HUES6 (cell line): ENCODE data around the gene RPS6KB2.

ENCODE experiments used
- H3K27ac ChIP-seq: 2 replicates; pipeline ENCODE4 v1.7.0; 2013; ENCODE audit warnings: low read depth, mild to moderate bottlenecking, low read length, inconsistent platforms
- H3K27me3 ChIP-seq: 2 replicates; pipeline ENCODE4 v1.6.1; 2013; ENCODE audit warnings: low read length; ENCODE audit not compliant: control insufficient read depth, insufficient read depth
- H3K36me3 ChIP-seq: 2 replicates; pipeline ENCODE4 v1.6.1; 2013; ENCODE audit warnings: low read length; ENCODE audit not compliant: control insufficient read depth, insufficient read depth
- H3K4me1 ChIP-seq: 2 replicates; pipeline ENCODE4 v1.6.1; 2013; ENCODE audit warnings: low read length; ENCODE audit not compliant: control insufficient read depth, insufficient read depth
- H3K4me3 ChIP-seq: 2 replicates; pipeline ENCODE4 v1.5.1; 2013; ENCODE audit warnings: low read depth, low read length
- H3K9ac ChIP-seq: one replicate; pipeline ENCODE4 v1.6.1; 2013; ENCODE audit warnings: mild to moderate bottlenecking, low read length
- H3K9me3 ChIP-seq: 2 replicates; pipeline ENCODE4 v1.6.1; 2013; ENCODE audit warnings: low read depth, low read length; ENCODE audit not compliant: control insufficient read depth, insufficient read depth

RPS6KB2 gene

DNA sequence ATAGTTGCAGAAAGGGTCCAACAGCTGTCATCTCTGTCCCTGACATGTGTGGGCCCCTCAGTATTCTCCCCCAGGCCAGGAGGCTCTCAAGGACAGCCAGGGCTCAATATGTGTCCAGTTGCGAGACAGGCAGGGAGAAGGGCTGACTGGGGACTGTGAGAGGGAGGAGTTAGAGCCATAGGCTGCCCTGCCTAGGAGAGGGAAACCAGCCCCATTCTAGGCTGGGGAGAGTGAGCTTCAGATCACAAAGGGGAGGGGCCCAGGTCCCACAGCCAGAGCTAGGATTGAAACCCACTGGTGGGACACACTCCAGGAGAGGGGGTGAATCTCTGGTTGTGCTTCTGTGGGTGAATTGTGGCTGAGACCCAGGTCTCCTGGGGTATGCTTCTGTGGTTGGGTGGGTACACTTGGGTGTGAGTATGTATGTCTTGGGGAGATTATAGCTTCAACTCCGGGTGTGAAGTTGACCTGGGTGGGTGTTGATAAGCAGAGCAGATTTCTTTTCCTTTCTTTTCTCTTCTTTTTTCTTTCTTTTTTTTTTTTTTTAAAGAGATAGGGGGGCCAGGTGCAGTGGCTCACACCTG is 14.9 kb upstream of the RPS6KB2 start:
- no peak overlapping the region for H3K4me3 ChIP-seq
- peaks cover 34% of the 10 kb centered on the region for H3K27me3 ChIP-seq
- no peaks in the 10 kb centered on the region for H3K9me3 ChIP-seq
- no peaks in the 10 kb centered on the region for H3K36me3 ChIP-seq
- H3K4me1 ChIP-seq = peaks cover 31% of the 10 kb centered on the region
- H3K9ac ChIP-seq = no peak overlapping the region
- H3K27ac ChIP-seq = no peak overlapping the region

DNA sequence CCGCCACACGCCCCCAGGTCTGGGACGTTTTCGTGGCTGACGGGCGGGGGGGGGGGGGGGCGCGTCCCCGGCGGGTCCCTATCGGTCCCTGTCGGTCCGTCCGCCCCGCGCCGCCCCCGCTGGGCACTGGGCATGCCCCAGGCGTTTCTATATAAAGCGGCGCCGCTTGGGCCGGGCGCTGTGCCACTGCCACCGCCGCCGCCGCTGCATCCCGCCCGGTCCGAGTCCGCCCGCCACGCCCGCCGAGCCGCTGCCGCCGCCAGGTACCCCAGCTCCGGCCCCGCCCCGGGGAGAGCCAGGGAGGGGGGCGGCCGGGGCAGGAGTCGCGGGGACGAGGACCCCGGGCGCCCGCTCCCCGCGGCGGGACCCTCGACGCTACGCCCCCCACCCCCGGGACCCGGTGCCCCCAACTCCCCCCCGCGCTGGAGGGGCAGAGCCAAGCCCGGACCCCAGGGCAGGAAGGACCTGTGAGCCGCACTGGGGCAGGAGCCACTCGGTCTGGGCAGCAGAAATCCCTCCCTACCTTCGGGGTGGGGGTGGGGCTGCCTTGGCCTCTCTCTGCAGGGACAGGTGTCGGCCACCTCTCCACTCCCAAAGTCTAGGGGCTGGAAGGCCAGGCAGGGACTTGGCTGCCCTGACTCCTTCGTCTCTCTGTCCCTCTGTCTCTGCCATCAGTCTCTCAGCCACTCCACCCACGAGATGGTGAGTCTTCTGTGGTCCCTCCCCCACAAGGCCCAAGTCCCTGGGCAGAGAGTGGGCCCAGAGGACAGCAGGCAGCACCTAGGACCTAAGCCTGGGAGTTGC is 12.6 kb upstream of the RPS6KB2 start, which contains the start of gene CARNS1:
Gene CARNS1 (plus strand): TSS at position 178 of the 804 bp plus-strand sequence. CDS start 522 bp downstream, at position 700.
- Histone ChIP-seq H3K4me1 (peaks cover 26% of the 10 kb centered on the region), H3K9me3 (no peaks in the 10 kb centered on the region), H3K9ac (no peak within 1 kb of the TSS), H3K4me3 (peak within 1 kb of the TSS; percentile 54), H3K27me3 (peaks cover 49% of the 10 kb centered on the region), H3K36me3 (no peaks in the 10 kb centered on the region), H3K27ac (no peak within 1 kb of the TSS)

DNA sequence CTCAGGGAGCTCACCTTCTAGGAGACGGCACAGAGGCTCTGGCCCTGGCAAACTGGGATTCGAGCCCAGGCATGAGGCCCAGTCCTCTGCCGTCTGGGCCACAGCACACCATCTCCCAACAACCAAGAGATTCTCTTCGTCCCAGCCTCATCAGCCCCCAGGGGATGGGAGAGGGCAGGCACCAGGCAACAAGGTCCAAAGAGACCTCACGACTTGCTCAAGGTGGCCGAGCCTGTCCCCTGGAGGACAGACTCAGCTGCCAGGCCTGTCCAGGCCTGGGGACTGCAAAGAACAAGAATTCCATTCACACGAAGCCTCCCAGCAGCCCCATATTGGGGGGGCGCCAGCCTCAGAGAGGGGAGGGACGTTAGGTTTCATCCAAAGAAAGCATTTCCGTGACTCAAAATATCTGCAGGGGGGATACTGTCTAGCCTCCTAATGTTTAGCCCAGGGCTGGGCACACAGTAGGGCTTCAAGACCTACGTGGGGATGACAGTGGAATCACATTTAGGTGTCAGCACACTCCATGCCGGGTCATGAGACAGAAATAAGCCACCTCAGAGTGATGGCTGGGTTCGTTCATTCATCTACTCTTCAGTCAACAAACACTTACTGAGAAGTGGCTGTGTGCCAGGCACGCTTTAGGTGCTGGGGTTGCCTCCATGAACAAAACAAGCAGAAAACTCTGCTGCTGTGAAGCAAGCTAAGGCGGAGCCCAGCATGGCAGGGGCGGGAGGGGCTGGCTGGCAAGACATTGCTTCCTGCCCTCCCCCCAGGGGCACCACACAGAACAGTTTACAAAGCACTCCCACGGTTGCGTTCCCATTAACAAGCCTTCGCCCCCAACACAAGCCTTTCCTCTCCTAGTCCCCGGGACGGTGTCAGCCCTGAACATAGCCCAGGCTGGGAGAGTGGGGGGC is 11.6 kb upstream of the RPS6KB2 start:
- no peaks in the 10 kb centered on the region for H3K36me3 ChIP-seq
- H3K4me1 ChIP-seq = peaks cover 24% of the 10 kb centered on the region
- no peak overlapping the region for H3K4me3 ChIP-seq
- no peak overlapping the region for H3K9ac ChIP-seq
- H3K9me3 ChIP-seq = no peaks in the 10 kb centered on the region
- H3K27ac ChIP-seq = no peak overlapping the region
- peaks cover 46% of the 10 kb centered on the region for H3K27me3 ChIP-seq

DNA sequence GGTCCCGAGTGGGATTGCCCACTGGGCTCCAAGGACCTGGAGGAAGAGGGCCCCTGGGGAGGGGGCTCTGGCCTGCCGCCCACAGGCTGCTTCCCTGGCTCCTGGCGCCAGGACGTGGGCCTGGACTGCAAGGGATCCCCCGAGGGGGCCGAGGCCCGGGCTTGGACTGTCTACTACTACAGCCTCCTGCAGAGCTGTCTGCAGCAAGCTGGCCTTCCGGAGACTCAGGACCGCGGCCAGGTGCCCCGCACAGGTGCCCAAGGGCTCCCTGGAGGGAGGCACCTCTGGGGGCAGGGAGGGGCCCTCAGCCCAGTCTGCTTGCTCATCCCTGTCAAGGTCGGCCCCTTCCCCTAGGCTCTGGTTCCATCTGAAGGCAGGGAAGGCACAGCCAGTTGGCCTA is 10.9 kb upstream of the RPS6KB2 start:
- peaks cover 24% of the 10 kb centered on the region for H3K4me1 ChIP-seq
- H3K9ac ChIP-seq = no peak overlapping the region
- no peaks in the 10 kb centered on the region for H3K9me3 ChIP-seq
- no peak overlapping the region for H3K4me3 ChIP-seq
- no peaks in the 10 kb centered on the region for H3K36me3 ChIP-seq
- peaks cover 41% of the 10 kb centered on the region for H3K27me3 ChIP-seq
- no peak overlapping the region for H3K27ac ChIP-seq

DNA sequence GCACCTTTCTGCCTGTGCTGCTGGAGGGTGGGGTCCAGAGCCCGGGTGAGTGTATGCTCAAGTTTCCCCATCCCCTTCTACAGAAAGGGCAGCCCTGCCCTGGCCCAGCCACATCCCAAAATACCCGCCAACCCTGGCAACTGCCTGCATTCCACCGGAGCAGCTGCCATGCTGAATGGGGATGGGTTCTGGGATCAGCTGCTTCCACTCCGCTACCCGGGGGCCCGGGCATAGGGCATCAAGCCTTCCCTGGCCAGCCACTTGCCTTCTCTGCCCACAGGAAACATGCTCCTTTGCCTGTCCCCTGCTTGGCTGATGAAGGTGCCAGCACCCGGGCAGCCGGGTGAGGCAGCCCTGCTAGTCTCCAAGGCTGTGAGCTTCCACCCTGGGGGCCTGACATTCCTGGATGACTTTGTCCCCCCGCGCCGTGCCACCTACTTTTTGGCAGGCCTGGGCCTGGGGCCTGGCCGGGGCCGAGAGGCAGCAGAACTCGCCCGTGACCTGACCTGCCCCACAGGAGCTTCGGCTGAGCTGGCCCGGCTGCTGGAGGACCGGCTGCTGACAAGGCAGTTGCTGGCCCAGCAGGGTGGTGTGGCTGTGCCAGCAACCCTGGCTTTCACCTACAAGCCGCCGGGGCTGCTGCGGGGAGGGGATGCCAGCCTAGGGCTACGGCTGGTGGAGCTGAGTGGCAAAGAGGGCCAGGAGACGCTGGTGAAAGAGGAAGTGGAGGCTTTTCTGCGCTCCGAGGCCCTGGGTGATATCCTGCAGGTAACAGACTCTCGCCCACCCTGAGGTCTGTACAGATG is 9.6 kb upstream of the RPS6KB2 start:
- Histone ChIP-seq H3K9ac (no peak overlapping the region), H3K9me3 (no peaks in the 10 kb centered on the region), H3K27me3 (peaks cover 30% of the 10 kb centered on the region), H3K36me3 (no peaks in the 10 kb centered on the region), H3K27ac (no peak overlapping the region), H3K4me1 (peaks cover 24% of the 10 kb centered on the region), H3K4me3 (no peak overlapping the region)

DNA sequence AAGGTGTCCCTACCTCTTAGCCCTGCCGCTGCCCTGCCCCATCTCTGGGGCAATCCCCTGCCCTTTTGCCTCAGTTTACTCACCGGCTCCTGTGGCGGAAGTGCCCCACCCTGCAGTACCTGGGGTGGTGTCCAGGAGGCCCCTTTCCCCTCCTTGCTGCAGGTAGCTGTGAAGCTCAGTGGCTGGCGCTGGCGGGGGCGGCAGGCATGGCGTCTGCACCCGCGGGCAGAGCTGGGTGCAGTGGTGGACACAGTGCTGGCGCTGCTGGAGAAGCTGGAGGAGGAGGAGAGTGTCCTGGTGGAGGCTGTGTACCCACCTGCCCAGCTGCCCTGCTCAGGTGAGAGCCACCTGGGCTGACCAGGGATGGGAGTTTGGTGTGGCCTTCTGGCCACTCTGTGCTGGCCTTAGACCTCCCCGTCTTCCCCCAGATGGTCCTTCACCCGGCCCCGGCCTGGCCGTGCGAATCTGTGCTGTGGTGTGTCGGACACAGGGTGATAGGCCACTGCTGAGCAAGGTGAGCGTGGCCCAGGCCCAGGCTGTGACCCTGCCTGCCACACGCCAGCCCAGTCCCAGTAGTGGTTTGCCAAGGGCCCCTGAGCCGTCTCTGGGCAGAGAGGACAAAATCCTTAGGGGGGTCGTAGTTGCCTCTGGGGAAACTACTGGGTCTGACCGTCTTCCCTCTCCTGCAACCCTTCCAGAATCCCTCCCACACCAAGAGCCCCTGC is 8.8 kb upstream of the RPS6KB2 start:
- Histone ChIP-seq H3K27me3 (peaks cover 27% of the 10 kb centered on the region), H3K36me3 (no peaks in the 10 kb centered on the region), H3K9ac (no peak overlapping the region), H3K9me3 (no peaks in the 10 kb centered on the region), H3K4me3 (no peak overlapping the region), H3K4me1 (peaks cover 24% of the 10 kb centered on the region), H3K27ac (no peak overlapping the region)

DNA sequence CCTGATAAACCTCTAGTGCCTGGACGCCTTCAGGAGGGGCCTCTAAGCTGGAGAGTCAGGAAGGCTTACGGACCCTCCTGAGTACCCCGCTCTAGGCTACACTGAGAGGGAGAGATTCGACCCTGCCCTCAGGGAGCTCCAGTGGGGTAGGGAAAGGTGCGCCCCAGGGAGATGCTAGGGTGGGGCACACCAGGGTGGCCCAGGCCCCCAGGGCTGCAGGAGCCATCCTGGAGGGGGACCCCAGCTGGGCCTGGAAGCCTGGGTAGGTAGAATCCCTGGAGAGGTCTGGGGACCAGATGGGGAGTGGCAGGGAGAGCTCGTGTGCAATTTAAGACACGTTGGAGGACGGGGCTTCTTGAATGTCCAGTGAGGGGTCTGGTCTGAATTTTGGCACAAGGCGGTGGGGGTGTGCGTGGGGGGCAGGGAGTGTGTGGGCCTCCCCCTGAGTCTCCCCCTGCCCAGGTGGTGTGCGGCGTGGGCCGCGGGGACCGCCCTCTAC is 8.1 kb upstream of the RPS6KB2 start:
- Histone ChIP-seq H3K9ac (peak overlapping the region; percentile 66), H3K4me1 (peaks cover 20% of the 10 kb centered on the region), H3K9me3 (no peaks in the 10 kb centered on the region), H3K4me3 (peak overlapping the region; percentile 73), H3K27ac (no peak overlapping the region), H3K27me3 (peaks cover 20% of the 10 kb centered on the region), H3K36me3 (no peaks in the 10 kb centered on the region)

DNA sequence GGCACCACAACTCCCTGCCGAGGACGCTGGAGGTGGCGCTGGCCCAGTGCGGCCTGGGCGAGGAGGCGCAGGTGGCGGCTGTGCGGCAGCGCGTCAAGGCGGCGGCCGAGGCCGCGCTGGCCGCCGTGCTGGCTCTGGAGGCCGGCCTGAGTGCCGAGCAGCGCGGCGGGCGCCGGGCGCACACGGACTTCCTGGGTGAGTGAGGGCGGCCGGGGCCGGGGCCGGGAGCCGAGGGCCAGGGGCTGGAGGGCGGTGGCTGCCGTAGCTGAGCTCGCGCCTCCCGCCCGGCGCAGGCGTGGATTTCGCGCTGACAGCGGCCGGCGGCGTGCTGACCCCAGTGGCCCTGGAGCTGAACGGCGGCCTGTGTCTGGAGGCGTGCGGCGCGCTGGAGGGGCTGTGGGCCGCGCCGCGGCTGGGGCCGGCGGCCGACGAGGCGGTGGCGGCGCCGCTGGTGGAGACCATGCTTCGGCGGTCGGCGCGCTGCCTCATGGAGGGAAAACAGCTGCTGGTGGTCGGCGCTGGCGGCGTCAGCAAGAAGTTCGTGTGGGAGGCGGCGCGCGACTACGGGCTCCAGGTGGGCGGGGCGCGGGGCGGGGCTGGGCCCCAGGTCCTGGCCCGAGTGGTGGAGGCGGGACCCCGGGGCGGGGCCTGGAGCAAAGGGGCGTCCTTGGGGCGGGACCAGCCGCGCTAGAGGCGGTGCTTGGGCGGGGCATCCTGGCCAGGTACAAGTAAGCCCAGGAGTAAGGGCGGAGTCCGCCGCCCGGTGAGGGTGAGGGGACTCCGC is 7.5 kb upstream of the RPS6KB2 start:
- Histone ChIP-seq H3K4me1 (peaks cover 18% of the 10 kb centered on the region), H3K27me3 (peaks cover 18% of the 10 kb centered on the region; the same call in 1 of the 2 replicates), H3K9me3 (no peaks in the 10 kb centered on the region), H3K36me3 (no peaks in the 10 kb centered on the region), H3K9ac (peak overlapping the region; percentile 66), H3K4me3 (peak overlapping the region; percentile 73), H3K27ac (no peak overlapping the region)

DNA sequence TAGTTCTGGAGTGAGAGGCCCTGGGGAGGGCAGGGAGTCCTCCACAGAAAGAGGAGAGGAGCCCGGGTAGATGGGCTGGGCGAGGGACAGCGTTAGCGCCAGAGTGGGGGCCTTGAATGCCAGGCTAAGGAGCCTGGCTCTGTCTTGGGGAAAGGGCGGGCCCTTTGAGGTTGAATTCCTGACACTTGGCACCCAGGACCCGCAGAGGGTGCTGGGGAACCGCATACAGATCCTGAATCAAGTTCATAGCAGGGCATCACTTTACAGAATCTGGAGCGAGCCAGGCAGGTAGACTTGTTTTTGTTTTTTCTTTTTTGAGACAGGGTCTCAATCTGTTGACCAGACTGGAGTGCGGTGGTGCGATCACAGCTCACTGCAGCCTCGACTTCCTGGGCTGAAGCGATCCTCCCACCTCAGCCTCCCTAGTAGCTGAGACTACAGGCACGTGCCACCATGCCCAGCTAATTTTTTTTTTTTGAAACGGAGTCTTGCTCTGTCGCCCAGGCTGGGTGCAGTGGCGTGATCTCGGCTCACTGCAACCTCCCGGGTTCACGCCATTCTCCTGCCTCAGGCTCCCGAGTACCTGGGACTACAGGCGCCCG is 6.8 kb upstream of the RPS6KB2 start:
- Histone ChIP-seq H3K9ac (no peak overlapping the region), H3K27ac (no peak overlapping the region), H3K9me3 (no peaks in the 10 kb centered on the region), H3K4me3 (peak overlapping the region; percentile 73), H3K36me3 (no peaks in the 10 kb centered on the region), H3K4me1 (peaks cover 13% of the 10 kb centered on the region), H3K27me3 (peaks cover 16% of the 10 kb centered on the region; the same call in 1 of the 2 replicates)
